ENCODE measurements around the gene ALG1. TPM values are rescaled to one million over a fixed set of nuclear protein-coding genes. Genes with fewer than 3 reads are reported as not detected.
A peak's percentile ranks its signal among the peaks of the same experiment; 100 is the strongest.

Gene ALG1
- total and polyA plus RNA-seq, 2 experiments from 2014 or later: 45.5 to 63.6 TPM

DNA sequence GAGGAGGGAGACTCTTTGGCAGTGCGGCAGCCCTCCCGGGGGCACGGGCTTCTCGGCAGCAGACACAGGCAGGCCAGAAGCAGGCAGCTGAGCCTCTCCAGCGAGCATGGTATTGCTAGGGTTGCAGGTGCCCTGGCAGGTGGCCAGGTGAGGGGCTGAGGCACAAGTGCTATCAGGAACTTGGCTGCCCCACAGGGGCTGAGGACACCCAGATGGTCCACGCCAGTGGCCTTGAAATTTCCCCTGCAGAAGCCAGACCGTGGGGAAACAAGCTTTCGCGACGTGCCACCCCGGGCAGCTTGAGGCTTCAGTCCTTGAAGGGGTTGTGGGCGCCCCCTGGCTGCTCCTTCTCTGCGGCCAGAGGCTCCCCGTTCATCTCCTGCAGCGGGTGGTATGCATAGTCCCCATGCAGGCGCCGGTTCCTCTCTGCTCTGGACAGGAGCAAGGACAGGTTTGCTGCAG lies 46.4 kb upstream of the ALG1 start:
- no peak for TF ChIP-seq EZH2phosphoT487 (IDR thresholded peaks at IDR 0.05; ENCODE audit: low read depth, severe bottlenecking, unreplicated experiment)
- TF ChIP-seq EZH2 (IDR thresholded peaks at IDR 0.05; ENCODE audit: borderline replicate concordance): no peak
- TF ChIP-seq, protein P1, sequence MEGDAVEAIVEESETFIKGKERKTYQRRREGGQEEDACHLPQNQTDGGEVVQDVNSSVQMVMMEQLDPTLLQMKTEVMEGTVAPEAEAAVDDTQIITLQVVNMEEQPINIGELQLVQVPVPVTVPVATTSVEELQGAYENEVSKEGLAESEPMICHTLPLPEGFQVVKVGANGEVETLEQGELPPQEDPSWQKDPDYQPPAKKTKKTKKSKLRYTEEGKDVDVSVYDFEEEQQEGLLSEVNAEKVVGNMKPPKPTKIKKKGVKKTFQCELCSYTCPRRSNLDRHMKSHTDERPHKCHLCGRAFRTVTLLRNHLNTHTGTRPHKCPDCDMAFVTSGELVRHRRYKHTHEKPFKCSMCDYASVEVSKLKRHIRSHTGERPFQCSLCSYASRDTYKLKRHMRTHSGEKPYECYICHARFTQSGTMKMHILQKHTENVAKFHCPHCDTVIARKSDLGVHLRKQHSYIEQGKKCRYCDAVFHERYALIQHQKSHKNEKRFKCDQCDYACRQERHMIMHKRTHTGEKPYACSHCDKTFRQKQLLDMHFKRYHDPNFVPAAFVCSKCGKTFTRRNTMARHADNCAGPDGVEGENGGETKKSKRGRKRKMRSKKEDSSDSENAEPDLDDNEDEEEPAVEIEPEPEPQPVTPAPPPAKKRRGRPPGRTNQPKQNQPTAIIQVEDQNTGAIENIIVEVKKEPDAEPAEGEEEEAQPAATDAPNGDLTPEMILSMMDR (IDR thresholded peaks at IDR 0.05; ENCODE audit: poor library complexity): peak; percentile 13
- no peaks in the 10 kb centered on the region for H3K79me2 ChIP-seq
- no peaks in the 10 kb centered on the region for H4K20me1 ChIP-seq (ENCODE audit: insufficient read depth, poor library complexity, severe bottlenecking)
- 47% methylated on average over 17 of the region's 17 CpGs for WGBS (ENCODE audit: low lambda C conversion rate, missing lambda C conversion rate)
- H3K9me3 ChIP-seq (ENCODE audit: low read depth): no peaks in the 10 kb centered on the region
- no peaks in the 10 kb centered on the region for H3K9me2 ChIP-seq (replicated peaks; ENCODE audit: insufficient read depth)
- H3K27me3 ChIP-seq: no peaks in the 10 kb centered on the region
- H3K4me3 ChIP-seq: no peak overlapping the region
- no peak overlapping the region for H2AFZ ChIP-seq
- H3K4me1 ChIP-seq (ENCODE audit: insufficient read depth): no peaks in the 10 kb centered on the region
- no peak overlapping the region for H3K4me2 ChIP-seq
- DNase-seq (ENCODE audit: low spot score): no peak
- no peak overlapping the region for H3K27ac ChIP-seq
- no peaks in the 10 kb centered on the region for H3K36me3 ChIP-seq (replicated peaks; ENCODE audit: insufficient read depth, low read depth)

DNA sequence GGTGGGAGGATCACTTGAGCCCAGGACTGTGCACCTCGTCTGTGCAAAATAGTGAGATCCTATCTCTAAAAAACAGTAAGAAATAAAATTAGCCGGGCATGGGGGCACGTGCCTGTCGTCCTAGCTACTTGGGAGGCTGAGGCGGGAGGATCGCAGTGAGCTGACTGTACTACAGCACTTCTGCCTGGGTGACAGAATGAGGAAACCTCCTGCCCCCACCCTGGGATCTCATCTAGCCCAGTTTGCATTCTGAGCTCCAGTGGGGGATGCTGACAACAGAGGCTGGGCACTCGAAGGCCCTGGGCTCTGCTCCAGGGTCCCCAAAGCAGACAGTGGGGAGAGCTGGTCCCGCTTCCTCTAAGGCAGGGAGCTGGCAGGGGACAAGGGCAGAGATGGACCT lies 45.0 kb upstream of the ALG1 start:
- Histone ChIP-seq H3K4me3 (no peak overlapping the region), H3K4me2 (no peak overlapping the region), H3K36me3 (replicated peaks; ENCODE audit: insufficient read depth, low read depth) (no peaks in the 10 kb centered on the region), H3K79me2 (peaks cover 2% of the 10 kb centered on the region), H3K4me1 (ENCODE audit: insufficient read depth) (no peaks in the 10 kb centered on the region), H4K20me1 (ENCODE audit: insufficient read depth, poor library complexity, severe bottlenecking) (no peaks in the 10 kb centered on the region), H3K27ac (no peak overlapping the region), H3K27me3 (no peaks in the 10 kb centered on the region), H2AFZ (no peak overlapping the region), H3K9me3 (ENCODE audit: low read depth) (no peaks in the 10 kb centered on the region), H3K9me2 (replicated peaks; ENCODE audit: insufficient read depth) (no peaks in the 10 kb centered on the region)
- WGBS (ENCODE audit: low lambda C conversion rate, missing lambda C conversion rate): 94% methylated on average over 8 of the region's 8 CpGs
- DNase-seq (ENCODE audit: low spot score): no peak
- TF ChIP-seq, protein P1 (IDR thresholded peaks at IDR 0.05; ENCODE audit: poor library complexity): no peak
- TF ChIP-seq EZH2phosphoT487 (IDR thresholded peaks at IDR 0.05; ENCODE audit: low read depth, severe bottlenecking, unreplicated experiment) (no peak), EZH2 (IDR thresholded peaks at IDR 0.05; ENCODE audit: borderline replicate concordance) (no peak)

DNA sequence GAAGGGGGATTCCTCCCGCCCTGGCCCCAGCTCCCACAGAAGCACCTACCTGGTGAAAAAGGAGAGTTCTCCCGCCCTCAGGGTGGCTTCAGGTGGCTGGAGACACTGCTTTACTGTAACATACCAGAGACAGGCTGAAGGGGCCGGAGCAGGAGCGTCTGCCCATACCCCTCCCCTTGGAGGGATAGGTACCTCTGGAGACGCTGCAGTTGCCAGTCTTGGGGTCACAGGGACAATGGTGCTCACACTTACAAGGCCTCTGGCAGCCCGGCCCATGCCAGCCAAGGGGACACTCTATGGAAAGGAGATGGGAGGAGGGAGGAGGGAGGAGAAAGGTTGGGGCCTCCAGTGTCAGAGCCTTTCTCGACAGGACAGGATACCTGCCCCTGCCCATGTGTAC lies 44.6 kb upstream of the ALG1 start:
- Histone ChIP-seq H4K20me1 (ENCODE audit: insufficient read depth, poor library complexity, severe bottlenecking) (no peaks in the 10 kb centered on the region), H3K79me2 (peaks cover 6% of the 10 kb centered on the region), H3K4me3 (no peak overlapping the region), H3K4me1 (ENCODE audit: insufficient read depth) (no peaks in the 10 kb centered on the region), H3K36me3 (replicated peaks; ENCODE audit: insufficient read depth, low read depth) (no peaks in the 10 kb centered on the region), H3K27ac (no peak overlapping the region), H2AFZ (no peak overlapping the region), H3K9me2 (replicated peaks; ENCODE audit: insufficient read depth) (no peaks in the 10 kb centered on the region), H3K4me2 (no peak overlapping the region), H3K9me3 (ENCODE audit: low read depth) (no peaks in the 10 kb centered on the region), H3K27me3 (no peaks in the 10 kb centered on the region)
- no peak for TF ChIP-seq EZH2 (IDR thresholded peaks at IDR 0.05; ENCODE audit: borderline replicate concordance)
- TF ChIP-seq, protein P1 (IDR thresholded peaks at IDR 0.05; ENCODE audit: poor library complexity): no peak
- no peak for TF ChIP-seq EZH2phosphoT487 (IDR thresholded peaks at IDR 0.05; ENCODE audit: low read depth, severe bottlenecking, unreplicated experiment)
- no peak for DNase-seq (ENCODE audit: low spot score)
- WGBS (ENCODE audit: low lambda C conversion rate, missing lambda C conversion rate): 90% methylated on average over 7 of the region's 7 CpGs
